Lower leg skin (tissue), 3 donors: Measurements from ENCODE around the gene MAP3K3.

Experiments
- POLR2A ChIP-seq, 2 donors: fragments of 450-650 bp; IDR thresholded peaks; one replicate each; pipeline ENCODE4 v1.6.1; 2016 to 2017; ENCODE audit warnings: antibody characterized with exemption in 2 of 2, mild to moderate bottlenecking in 1 of 2, moderate library complexity in 1 of 2
- TF ChIP-seq, protein P1 (sequence below), 3 donors: fragments of 450-650 bp; IDR thresholded peaks; one replicate each; pipeline ENCODE4 v1.5.1; 2016; ENCODE audit warnings: antibody characterized with exemption in 3 of 3, mild to moderate bottlenecking in 3 of 3, moderate library complexity in 2 of 3

DNA sequence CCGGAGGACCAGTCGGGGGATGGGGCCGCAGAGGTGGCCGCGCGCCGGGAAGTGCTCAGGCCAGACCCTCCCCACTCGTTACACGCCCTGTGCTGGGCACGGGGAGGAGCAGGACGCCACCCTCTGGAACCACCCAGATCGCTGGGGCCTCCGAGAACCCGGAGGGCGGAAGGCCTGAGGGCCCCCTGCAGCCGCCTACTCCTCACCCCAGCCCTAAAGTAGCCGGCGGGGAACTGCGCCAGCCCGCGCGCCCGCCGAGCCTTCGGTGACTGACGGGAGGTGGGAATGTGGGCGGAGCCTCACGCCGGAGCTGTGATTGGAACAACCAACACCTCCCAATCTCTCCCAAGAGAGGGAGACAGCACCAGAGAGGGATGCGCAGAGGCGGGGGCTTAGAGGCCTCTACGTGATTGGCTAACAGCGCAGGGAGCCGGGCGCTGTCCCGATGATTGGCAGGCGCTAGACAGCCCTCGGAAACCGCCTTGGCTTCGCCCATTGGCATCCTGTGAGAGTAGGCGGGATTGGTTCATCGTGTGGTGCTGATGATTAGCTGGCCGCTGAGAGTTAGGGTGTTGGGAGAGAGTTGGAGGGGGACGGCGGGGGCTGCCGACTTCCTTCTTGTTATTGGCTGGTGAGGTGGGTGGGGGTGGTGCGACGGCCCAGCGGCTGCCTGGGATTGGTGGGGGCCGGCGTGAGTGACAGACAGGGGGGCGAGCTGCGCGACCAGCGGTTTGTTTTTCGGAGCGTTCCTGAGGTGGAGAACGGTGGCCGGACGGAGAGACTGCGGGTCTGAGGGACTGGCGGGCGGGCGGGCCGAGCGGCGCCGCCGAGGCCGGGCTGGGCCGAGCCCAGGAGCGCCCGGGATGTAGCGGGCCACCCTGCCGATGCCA lies at the start of gene MAP3K3:
- peak in 1 of 2 donors; percentile 6 for TF ChIP-seq POLR2A (IDR thresholded peaks at IDR 0.05)
- TF ChIP-seq, protein P1, sequence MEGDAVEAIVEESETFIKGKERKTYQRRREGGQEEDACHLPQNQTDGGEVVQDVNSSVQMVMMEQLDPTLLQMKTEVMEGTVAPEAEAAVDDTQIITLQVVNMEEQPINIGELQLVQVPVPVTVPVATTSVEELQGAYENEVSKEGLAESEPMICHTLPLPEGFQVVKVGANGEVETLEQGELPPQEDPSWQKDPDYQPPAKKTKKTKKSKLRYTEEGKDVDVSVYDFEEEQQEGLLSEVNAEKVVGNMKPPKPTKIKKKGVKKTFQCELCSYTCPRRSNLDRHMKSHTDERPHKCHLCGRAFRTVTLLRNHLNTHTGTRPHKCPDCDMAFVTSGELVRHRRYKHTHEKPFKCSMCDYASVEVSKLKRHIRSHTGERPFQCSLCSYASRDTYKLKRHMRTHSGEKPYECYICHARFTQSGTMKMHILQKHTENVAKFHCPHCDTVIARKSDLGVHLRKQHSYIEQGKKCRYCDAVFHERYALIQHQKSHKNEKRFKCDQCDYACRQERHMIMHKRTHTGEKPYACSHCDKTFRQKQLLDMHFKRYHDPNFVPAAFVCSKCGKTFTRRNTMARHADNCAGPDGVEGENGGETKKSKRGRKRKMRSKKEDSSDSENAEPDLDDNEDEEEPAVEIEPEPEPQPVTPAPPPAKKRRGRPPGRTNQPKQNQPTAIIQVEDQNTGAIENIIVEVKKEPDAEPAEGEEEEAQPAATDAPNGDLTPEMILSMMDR (IDR thresholded peaks at IDR 0.05), result no peak
